HepG2 (cell line): Measurements from ENCODE around the gene AXIN1. TPM values are rescaled to one million over a fixed set of nuclear protein-coding genes. Genes with fewer than 3 reads are reported as not detected.

Experiments used
- ATAC-seq: fragments of 200-7000 bp; cut with Tn5 transposase; 3 replicates; pipeline ENCODE4 v1.9.1; 2020; ENCODE audit warnings: mild to moderate bottlenecking, moderate library complexity
- BruUV-seq: library from RNA; stranded (reverse); fragments of 400-500 nt; replicated peaks from 2 replicates; lab custom pipeline; 2021; lab: Mats Ljungman, UMichigan
- CTCF ChIA-PET: fragments of 300-600 bp; formaldehyde crosslinking; extraction: SDS; loops from one replicate; lab custom pipeline; 2021; ENCODE audit warnings: low total read pairs, inconsistent platforms, low intra/inter-chr PET ratio; lab: Yijun Ruan, JAX
- POLR2A ChIA-PET: fragments of 350-600 bp; sonication (Branson Sonifier 250); formaldehyde crosslinking; loops from one replicate; lab custom pipeline; 2020; ENCODE audit warnings: antibody characterized with exemption, inconsistent platforms; lab: Yijun Ruan, JAX
- DNase-seq: peaks from one replicate; pipeline ENCODE4 v3.0.0-alpha.2; 2015; ENCODE audit warnings: low spot score
- FAIRE-seq: peaks from 3 replicates; lab custom pipeline; 2011; peaks lifted over from hg19 to GRCh38; lab: Jason Lieb, UNC
- H2AFZ ChIP-seq: one replicate; pipeline ENCODE4 v1.6.1; 2011; ENCODE audit warnings: low read length, inconsistent platforms
- H3K27ac ChIP-seq: fragments of 300-600 bp; 3 replicates; pipeline ENCODE4 v1.8.0; 2011; ENCODE audit warnings: mixed run types, mild to moderate bottlenecking, mixed read lengths, low read length, inconsistent platforms; ENCODE audit not compliant: insufficient read depth; ENCODE audit errors: extremely low read length
- H3K27me3 ChIP-seq, 2 experiments: fragments of 200-600 bp in 1 of 2; 2 replicates in 1 of 2; 3 replicates in 1 of 2; pipeline versions ENCODE4 v1.6.0 to v1.8.0; 2011; ENCODE audit warnings: low read length in 2 of 2, mild to moderate bottlenecking in 2 of 2, moderate library complexity in 2 of 2, inconsistent platforms in 1 of 2; ENCODE audit not compliant: insufficient read depth in 2 of 2, control insufficient read depth in 1 of 2
- H3K36me3 ChIP-seq, 2 experiments: fragments of 200-600 bp in 1 of 2; replicated peaks in 1 of 2; 2 replicates in 1 of 2; 3 replicates in 1 of 2; pipeline versions ENCODE4 v1.5.1 to v1.8.0; 2011; ENCODE audit warnings: low read length in 2 of 2, inconsistent platforms in 1 of 2; ENCODE audit not compliant: insufficient read depth in 2 of 2, control insufficient read depth in 1 of 2
- H3K4me1 ChIP-seq: 2 replicates; pipeline ENCODE4 v1.5.1; 2012; ENCODE audit warnings: low read length, inconsistent platforms; ENCODE audit not compliant: insufficient read depth
- H3K4me2 ChIP-seq: 2 replicates; pipeline ENCODE4 v1.6.0; 2011; ENCODE audit warnings: low read depth, low read length, inconsistent platforms
- H3K4me3 ChIP-seq, 3 experiments: fragments of 200-600 bp in 1 of 3; sonication (generic), shearing (Covaris generic) in 1 of 3; replicated peaks in 1 of 3; 2 replicates each; pipeline ENCODE4 v1.5.1; 2011 to 2016; ENCODE audit warnings: low read length in 3 of 3, inconsistent platforms in 2 of 3, low read depth in 2 of 3, mild to moderate bottlenecking in 2 of 3, control low read depth in 1 of 3, mixed read lengths in 1 of 3; ENCODE audit not compliant: insufficient read depth in 1 of 3
- H3K79me2 ChIP-seq: one replicate; pipeline ENCODE4 v1.6.1; 2011; ENCODE audit warnings: low read length, inconsistent platforms; ENCODE audit not compliant: insufficient read depth
- H3K9ac ChIP-seq: 2 replicates; pipeline ENCODE4 v1.6.0; 2011; ENCODE audit warnings: mild to moderate bottlenecking, low read depth, low read length, inconsistent platforms; ENCODE audit not compliant: insufficient read depth
- H3K9me3 ChIP-seq: 2 replicates; pipeline ENCODE4 v1.5.1; 2012; ENCODE audit warnings: mild to moderate bottlenecking, low read length
- H4K20me1 ChIP-seq: 2 replicates; pipeline ENCODE4 v1.6.0; 2011; ENCODE audit warnings: inconsistent platforms, mild to moderate bottlenecking, low read length, moderate library complexity; ENCODE audit not compliant: insufficient read depth
- ATF1 ChIP-seq: IDR thresholded peaks from 2 replicates; pipeline ENCODE4 v1.6.1; 2016; ENCODE audit warnings: mild to moderate bottlenecking, control low read depth
- BATF2 ChIP-seq: sonication (generic); formaldehyde crosslinking; IDR thresholded peaks from 2 replicates; pipeline ENCODE4 v1.8.0; 2022; ENCODE audit warnings: mild to moderate bottlenecking, missing genetic modification reagents, moderate library complexity
- BORCS8-MEF2B ChIP-seq: sonication (generic); formaldehyde crosslinking; IDR thresholded peaks from 2 replicates; pipeline ENCODE4 v1.8.0; 2022; ENCODE audit warnings: mild to moderate bottlenecking, missing genetic modification reagents
- KLF6 ChIP-seq: IDR thresholded peaks from 2 replicates; pipeline ENCODE4 v1.8.0; 2016; ENCODE audit warnings: missing biosample characterization, missing genetic modification reagents
- MBD4 ChIP-seq: IDR thresholded peaks from 2 replicates; pipeline ENCODE4 v1.6.1; 2012; ENCODE audit warnings: low read length, inconsistent platforms, borderline replicate concordance
- NFKBIZ ChIP-seq: IDR thresholded peaks from 2 replicates; pipeline ENCODE4 v1.6.1; 2018; ENCODE audit warnings: missing genetic modification reagents, missing compliant biosample characterization
- YY1 ChIP-seq: IDR thresholded peaks from 2 replicates; pipeline ENCODE4 v1.6.1; 2011; ENCODE audit warnings: low read length, low read depth, moderate library complexity, mild to moderate bottlenecking; ENCODE audit not compliant: insufficient read depth, insufficient replicate concordance
- ZNF616 ChIP-seq: sonication (generic); formaldehyde crosslinking; IDR thresholded peaks from 2 replicates; pipeline ENCODE4 v1.5.0; 2020; ENCODE audit warnings: low read depth, mild to moderate bottlenecking, missing genetic modification reagents
- ZNF761 ChIP-seq: sonication (generic); formaldehyde crosslinking; conservative IDR thresholded peaks from 2 replicates; pipeline ENCODE4 v1.4.0; 2020; ENCODE audit warnings: mild to moderate bottlenecking, missing genetic modification reagents
- ZSCAN30 ChIP-seq: sonication (generic); formaldehyde crosslinking; IDR thresholded peaks from 2 replicates; pipeline ENCODE4 v1.5.0; 2020; ENCODE audit warnings: mild to moderate bottlenecking, missing genetic modification reagents
- WGBS: methylation state at CpG from one replicate; pipeline ENCODE4 v1.1.6; 2017; ENCODE audit warnings: low lambda C conversion rate; 5-methylcytosine and 5-hydroxymethylcytosine counted together
- in situ Hi-C: cut with HindIII; loops from 2 replicates; pipeline ENCODE4 v1.10.0; 2017; ENCODE audit warnings: low pct_unique_long_range_greater_than_20kb; ENCODE audit not compliant: extremely low pct_ligation_motif_present
- intact Hi-C: fragments of 100-400 bp; cut with micrococcal nuclease; formaldehyde crosslinking; loops from one replicate; pipeline ENCODE4 v1.10.0; 2022; ENCODE audit not compliant: unreplicated experiment
- polyA plus RNA-seq, 8 experiments: library from polyadenylated mRNA; depleted of rRNA in 3 of 8; stranded (reverse) in 7 of 8; unstranded in 1 of 8; fragments of >200 nt; fragmentation: Illumina TruSeq in 4 of 8; extraction: Trizol in 4 of 8; gene quantifications; 2 replicates each; pipeline versions ENCODE4 v1.2.1 to v1.2.3, GENCODE V29; 2011 to 2016; ENCODE audit warnings: low read depth in 4 of 8, missing spikeins in 1 of 8, mixed read lengths in 1 of 8; ENCODE audit not compliant: insufficient read depth in 1 of 8
- total RNA-seq, 5 experiments: library from RNA; depleted of rRNA; stranded (reverse); fragments of >200 nt; fragmentation: Illumina TruSeq; extraction: Trizol; gene quantifications; 2 replicates each; pipeline ENCODE4 v1.2.3, GENCODE V29; 2016; ENCODE audit warnings: low read depth in 1 of 5
- TF ChIP-seq, protein P1 (sequence below): sonication (generic); formaldehyde crosslinking; IDR thresholded peaks from 2 replicates; pipeline ENCODE4 v1.4.0; 2020; ENCODE audit warnings: mild to moderate bottlenecking, missing genetic modification reagents

Gene AXIN1
- total and polyA plus RNA-seq, 2 of the 13 experiments (the other 11 are each of a cell fraction or from before 2014, with no cell fraction given) = 24.0 to 26.0 TPM

GRCh38 chr16:314795-315299 is 37.7 kb downstream of the AXIN1 start:
- H3K79me2 ChIP-seq = peaks cover 44% of the 10 kb centered on the region
- no peaks in the 10 kb centered on the region for H3K4me1 ChIP-seq
- ChIA-PET POLR2A (no interaction called here), CTCF (no interaction called here)
- no peaks in the 10 kb centered on the region for H3K27me3 ChIP-seq
- WGBS = 93% methylated on average over 14 of the region's 14 CpGs
- no peak for DNase-seq
- TF ChIP-seq ZNF761 (no peak), ZSCAN30 (CRISPR knock-in tag) (no peak), BATF2 (CRISPR knock-in tag) (no peak), ZNF616 (CRISPR knock-in tag) (no peak), KLF6 (no peak), NFKBIZ (CRISPR knock-in tag) (no peak), MBD4 (no peak), YY1 (no peak), ATF1 (no peak), BORCS8-MEF2B (CRISPR knock-in tag) (no peak)
- TF ChIP-seq, protein P1, sequence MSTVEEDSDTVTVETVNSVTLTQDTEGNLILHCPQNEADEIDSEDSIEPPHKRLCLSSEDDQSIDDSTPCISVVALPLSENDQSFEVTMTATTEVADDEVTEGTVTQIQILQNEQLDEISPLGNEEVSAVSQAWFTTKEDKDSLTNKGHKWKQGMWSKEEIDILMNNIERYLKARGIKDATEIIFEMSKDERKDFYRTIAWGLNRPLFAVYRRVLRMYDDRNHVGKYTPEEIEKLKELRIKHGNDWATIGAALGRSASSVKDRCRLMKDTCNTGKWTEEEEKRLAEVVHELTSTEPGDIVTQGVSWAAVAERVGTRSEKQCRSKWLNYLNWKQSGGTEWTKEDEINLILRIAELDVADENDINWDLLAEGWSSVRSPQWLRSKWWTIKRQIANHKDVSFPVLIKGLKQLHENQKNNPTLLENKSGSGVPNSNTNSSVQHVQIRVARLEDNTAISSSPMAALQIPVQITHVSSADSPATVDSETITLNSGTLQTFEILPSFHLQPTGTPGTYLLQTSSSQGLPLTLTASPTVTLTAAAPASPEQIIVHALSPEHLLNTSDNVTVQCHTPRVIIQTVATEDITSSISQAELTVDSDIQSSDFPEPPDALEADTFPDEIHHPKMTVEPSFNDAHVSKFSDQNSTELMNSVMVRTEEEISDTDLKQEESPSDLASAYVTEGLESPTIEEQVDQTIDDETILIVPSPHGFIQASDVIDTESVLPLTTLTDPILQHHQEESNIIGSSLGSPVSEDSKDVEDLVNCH (CRISPR knock-in tag) = no peak
- FAIRE-seq = no peak
- H3K9ac ChIP-seq = no peak overlapping the region
- no peak overlapping the region for H3K4me2 ChIP-seq
- no peak overlapping the region for H3K4me3 ChIP-seq
- H3K9me3 ChIP-seq = no peaks in the 10 kb centered on the region
- no TSS peak for BruUV-seq
- intact Hi-C loops (no loop called here), in situ Hi-C loops (no loop called here)
- peaks cover 29 to 61% of the 10 kb centered on the region in 2 experiments for H3K36me3 ChIP-seq
- no peak for ATAC-seq
- no peak overlapping the region for H2AFZ ChIP-seq
- no peak overlapping the region for H3K27ac ChIP-seq
- H4K20me1 ChIP-seq = peaks cover 26% of the 10 kb centered on the region; the same call in 1 of the 2 replicates
